GM20000 (cell line): ENCODE measurements around the gene TMEM212.

Experiments used
- DNase-seq: peaks from one replicate; pipeline ENCODE4 v3.0.0; 2012; ENCODE audit warnings: low spot score
- TF ChIP-seq, protein P1 (sequence below): IDR thresholded peaks from 2 replicates; pipeline ENCODE4 v1.5.1; 2012; ENCODE audit warnings: mild to moderate bottlenecking, control low read depth; ENCODE audit errors: extremely low read depth, missing control alignments

Gene TMEM212

DNA sequence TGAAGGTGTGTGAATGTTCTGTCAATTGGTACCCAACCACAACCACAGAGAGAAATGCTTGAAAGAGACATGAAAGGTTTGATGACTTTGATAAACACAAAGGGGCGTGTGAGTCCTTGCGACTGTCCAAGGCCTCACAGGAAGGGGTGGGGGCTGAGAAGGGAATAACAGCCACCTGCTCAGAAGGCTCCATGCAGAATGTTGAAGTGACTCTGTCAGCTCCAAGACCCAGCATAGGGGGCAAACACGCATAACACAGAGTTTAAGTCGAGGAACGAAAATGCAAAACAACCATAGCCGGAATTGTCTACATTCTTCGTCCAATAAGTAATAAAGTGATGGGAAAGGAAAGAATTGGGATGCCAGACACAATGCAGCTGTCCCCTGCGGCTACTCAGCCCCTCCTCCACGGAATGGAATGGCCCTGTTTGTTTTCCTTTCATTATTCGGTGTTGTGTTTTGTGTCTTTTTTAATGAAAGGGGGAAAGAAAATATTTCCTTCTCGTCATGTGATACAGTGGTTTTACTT lies 19.9 kb downstream of the TMEM212 start:
- TF ChIP-seq, protein P1, sequence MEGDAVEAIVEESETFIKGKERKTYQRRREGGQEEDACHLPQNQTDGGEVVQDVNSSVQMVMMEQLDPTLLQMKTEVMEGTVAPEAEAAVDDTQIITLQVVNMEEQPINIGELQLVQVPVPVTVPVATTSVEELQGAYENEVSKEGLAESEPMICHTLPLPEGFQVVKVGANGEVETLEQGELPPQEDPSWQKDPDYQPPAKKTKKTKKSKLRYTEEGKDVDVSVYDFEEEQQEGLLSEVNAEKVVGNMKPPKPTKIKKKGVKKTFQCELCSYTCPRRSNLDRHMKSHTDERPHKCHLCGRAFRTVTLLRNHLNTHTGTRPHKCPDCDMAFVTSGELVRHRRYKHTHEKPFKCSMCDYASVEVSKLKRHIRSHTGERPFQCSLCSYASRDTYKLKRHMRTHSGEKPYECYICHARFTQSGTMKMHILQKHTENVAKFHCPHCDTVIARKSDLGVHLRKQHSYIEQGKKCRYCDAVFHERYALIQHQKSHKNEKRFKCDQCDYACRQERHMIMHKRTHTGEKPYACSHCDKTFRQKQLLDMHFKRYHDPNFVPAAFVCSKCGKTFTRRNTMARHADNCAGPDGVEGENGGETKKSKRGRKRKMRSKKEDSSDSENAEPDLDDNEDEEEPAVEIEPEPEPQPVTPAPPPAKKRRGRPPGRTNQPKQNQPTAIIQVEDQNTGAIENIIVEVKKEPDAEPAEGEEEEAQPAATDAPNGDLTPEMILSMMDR = no peak
- DNase-seq = no peak

DNA sequence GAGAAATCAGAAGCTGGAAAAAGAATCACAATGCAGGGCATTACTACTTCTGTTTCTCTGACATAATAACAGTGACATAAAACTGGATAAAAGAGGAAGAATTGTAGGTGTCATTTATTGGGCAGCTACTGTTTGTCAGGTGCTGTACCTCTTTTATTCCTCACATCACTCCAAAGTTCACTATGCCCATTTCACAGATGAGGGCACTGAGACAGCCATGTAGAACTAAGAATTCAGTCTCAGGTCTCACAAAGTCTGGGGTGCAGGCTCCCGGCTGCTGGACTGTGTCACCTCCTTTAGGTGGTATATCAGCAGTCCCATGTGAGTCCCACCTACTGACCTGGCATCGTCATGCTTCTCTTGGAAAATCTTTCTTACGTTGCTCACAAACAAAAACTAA lies 20.8 kb downstream of the TMEM212 start:
- no peak for DNase-seq
- TF ChIP-seq, protein P1 = no peak

DNA sequence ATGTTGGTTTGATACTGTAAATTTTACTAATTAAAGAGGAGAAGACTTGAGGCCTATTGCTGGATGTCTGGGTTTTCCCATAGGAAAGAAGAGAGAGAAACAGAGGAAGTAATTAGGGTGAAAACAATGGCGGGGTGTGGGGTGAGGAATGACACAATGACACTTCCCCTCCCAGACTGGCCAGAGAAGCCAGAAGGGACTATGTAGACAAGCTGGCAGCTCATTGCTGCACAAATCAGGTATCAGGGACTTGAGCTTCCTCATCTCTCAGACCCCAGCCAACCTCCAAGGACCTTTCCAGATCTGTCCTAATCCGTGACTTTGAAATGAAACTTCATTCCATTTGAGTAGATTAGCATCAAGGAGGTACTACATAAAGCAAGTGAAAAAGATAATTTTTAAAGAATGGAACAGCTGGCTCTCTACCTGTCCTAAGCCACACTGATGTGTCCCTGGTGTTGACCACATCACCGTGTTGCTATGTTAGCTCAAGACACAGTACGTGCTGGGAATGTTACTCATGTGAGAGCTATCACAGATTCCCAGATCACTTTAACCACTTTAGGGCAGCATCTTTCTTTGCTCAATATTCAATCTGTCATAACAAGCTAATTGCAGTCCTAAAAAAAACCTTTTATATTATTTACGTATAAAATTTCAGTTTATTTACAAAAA lies 22.2 kb downstream of the TMEM212 start:
- DNase-seq = no peak
- TF ChIP-seq, protein P1 = no peak

DNA sequence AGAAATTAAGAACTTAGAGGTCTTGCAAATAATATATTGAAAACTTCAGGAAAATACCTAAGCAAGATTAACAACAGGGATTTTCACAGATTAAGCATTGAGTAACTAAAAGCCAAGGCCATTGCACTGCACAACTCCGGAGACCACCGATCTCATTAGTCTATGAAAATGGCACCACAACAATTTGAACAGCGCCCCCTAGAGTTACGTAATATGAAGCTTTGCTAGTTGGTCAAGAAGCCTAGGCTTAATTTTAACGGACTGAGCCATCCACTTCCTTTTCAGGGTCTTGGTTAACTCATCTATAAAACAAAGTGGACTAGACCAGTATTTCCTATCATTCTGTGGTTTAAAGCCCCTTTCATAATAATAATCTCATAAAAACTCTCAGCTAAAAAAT lies 24.8 kb downstream of the TMEM212 start:
- no peak for DNase-seq

DNA sequence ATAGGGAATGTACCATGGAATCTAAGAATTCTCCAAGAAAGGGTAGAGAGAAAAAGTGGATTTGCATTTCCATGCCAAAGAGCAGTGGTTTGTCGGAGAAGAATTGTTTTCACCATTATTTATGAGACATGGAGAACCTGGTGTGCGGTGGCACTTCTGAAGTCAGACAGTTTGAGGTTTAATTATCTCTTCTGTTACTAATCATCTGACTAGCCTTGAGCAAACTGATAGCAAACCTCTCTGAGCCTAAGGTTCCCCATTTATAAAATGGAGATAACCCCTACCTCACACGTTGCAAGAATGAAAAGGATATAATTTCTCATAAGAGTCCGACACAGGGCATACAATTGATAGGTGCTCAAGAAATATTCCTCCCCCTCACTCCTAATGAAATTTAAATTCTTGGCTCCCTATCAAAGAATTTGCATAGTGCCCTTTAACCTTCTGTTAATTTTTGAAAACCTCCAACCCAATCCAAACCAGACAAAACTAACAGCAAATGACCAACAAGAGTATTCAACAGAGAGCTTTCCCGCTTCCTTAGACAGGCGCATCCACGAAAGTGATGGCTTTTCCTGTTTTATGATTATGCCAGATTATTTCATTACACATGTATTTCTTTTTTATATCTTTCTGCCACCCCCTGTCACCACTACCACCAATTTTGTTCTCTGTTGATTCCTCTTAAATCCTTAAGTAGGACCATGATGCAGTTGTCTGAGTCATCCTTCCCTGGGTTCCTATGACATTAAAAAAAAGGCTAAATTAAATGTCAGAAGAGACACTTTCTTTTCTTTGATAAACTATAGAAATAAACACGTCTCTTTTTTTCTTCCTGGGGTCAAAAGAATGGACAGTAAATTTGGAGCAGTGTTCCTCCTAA lies 28.5 kb downstream of the TMEM212 start:
- no peak for DNase-seq
- TF ChIP-seq, protein P1 = no peak

More for the DNA sequence above, 24.8 kb downstream of the TMEM212 start:
- TF ChIP-seq, protein P1 = peak; percentile 9

DNA sequence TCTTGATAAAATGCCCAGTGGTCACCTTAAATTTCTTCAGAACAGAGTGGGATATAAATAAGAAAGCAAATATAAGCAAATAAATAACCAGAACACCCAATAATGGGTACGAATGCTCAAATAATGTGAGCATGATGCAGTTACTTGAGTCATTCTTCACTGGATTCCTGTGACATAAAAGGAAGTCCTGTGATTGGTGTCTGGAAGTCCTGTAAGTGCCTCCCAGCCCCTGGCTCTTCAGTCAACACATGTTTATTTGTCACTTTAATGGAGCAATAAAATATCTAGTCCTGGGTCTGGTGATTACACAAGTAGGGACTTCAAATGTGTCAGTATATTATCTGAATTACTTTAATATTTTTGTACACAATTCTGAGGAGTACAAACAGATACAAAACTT lies 30.4 kb downstream of the TMEM212 start:
- no peak for DNase-seq
- TF ChIP-seq, protein P1 = no peak

DNA sequence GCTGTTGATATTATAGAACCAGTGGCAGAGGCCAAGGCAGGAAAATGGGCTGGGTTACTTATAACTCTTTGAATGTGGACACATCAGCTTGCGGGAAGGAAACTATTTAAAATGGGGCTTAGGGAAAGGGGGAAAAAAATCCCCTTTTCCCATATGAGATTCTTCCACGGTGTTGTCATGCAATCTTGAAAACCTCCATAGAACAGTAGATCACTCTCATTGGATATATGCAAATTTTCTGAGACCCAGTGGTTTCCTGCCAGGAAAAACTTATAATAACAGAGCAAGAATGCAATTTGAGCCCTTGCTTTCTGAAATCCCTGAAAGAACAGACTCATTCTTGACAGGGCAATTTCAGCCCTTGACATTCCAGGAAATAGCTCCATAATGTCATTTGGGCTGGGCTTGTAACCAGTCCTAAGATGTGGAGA lies 31.1 kb downstream of the TMEM212 start:
- no peak for DNase-seq

More for the DNA sequence above, 31.1 kb downstream of the TMEM212 start:
- TF ChIP-seq, protein P1 = no peak
